ENCODE results near the gene CRIM1.

Gene CRIM1

GRCh38 chr2:36462311-36462935 is 106.8 kb downstream of the CRIM1 start:
- no peak for DNase-seq

DNA sequence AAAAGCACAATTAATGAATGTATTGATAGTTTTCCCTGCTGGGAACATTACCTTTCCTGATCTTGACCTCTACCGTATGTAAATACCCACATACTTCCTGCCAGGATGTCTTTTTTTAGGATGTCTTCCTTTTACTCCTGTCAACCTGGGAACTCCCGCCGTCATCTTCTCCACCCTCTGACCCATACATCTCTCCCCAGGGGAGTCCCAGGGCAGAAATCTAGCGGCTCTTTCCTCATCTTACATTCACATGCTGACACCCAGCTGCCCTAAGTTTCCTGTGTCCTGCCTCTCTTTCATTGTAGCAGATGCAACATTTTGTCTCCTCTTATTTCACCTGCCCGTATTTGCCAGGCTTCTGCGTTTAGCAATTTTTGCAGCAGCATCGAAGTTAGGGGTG is 107.8 kb downstream of the CRIM1 start:
- no peak for DNase-seq

DNA sequence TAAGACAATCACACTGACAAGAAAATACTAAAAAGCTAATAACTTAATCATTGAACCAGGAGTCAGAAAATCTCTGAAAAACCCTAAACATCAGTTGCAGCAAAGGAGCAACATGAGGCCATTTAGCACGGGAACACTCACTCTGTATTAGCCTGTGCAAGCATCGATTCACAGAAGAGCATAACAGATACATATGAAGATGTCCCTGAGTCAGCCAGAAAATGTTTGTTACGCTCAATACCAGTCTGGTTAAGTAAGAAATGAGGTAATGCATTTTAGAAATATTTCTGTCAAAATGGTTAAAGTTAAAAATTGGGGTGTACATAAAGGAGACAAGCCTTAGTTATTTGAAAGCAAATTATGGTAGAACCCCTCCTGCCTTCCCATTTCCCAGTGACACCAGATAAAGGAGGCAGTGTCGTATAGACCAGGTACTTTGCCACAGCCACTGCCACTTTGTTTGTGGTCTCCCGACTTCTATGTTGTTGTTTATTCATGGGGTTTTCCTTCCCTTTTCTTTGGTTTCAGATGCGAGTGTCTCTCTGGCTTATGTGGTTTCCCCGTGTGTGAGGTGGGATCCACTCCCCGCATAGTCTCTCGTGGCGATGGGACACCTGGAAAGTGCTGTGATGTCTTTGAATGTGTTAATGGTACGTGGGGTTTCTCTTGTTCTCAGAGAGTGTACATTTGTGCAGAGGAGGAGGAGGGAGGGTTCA is 108.6 kb downstream of the CRIM1 start:
- no peak for DNase-seq

DNA sequence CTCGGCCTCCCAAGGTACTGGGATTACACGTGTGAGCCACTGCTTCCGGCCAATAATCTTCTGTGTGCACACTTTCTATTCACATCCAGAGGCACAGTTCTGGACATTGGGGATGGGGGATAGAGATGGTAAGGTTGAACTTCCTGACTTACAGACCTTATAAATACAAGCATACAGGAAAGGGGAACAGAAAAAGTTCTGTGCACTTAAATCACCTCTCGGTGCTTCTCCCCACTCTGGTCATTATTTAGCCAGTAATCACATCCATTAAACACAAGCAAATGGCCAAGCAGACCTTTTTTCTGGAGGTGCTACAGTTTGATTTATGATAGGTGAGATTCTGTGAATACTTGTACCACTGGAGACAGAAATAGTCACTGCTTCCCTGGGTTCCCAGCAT is 110.6 kb downstream of the CRIM1 start:
- no peak for DNase-seq

DNA sequence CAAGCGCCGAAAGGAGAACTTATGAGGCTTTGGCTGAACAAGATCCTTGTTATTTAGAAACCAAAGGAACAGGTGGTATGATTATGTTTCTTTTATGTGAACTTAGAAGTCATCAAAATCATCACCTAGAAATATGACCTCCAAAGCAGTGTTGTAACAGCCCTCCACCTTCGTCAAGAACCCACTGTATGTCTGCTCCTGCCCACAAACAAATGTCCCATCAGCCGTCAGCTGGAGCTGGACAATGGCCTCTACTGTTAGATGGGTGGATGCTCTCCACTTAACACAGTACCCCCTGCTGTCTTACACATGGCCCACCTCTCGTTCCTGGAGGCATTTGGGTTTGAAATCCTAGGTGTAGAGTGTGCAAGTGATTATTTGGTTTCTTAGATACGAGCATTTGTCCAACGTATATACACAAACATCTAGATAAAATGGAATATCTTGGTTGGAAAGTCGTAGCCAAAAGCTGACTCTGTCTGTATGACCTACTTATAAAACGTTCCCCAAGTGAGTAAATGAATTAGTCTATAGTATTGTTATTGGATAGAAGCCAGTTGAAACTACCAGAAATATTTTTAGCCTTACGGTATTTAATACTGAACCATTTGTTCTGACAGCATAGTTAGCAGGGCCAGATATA is 113.0 kb downstream of the CRIM1 start:
- no peak for DNase-seq

DNA sequence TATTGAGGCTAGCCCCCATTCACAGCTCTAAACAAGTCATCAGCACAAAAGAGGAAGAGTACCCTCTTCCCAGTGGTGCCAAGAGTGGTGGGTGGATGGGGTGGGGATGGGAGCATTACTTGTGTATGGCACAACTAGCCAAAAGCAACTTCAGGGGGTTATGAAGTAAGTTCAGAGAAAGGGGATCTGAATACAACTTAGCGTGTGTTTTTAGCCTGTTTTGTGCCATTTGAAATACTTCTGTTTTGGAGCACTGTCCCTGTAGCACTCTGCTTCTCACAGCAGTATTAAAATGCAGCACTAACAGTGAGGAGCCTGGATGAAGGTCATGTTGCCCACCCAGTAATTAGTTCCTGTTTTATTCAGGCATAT is 113.5 kb downstream of the CRIM1 start:
- no peak for DNase-seq

GRCh38 chr2:36469710-36470109 is 114.1 kb downstream of the CRIM1 start:
- no peak for DNase-seq

DNA sequence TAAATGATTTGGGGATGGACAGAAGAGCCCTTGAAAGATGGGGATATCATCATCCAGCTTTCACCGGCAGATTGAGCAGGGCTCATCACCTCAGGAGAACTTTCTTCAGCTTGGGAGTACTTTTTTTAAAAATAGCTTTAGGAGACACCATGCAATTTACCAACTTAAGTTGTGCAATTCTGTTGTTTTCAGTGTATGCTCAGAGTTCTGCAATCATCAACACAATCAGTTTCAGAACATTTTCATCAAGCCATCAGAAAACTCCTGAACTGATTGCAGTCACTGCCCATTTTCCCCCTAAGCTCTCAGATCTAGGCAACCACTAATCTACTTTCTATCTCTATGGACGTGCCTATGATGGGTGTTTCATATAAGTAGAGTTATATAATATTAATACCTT is 117.7 kb downstream of the CRIM1 start:
- no peak for DNase-seq

DNA sequence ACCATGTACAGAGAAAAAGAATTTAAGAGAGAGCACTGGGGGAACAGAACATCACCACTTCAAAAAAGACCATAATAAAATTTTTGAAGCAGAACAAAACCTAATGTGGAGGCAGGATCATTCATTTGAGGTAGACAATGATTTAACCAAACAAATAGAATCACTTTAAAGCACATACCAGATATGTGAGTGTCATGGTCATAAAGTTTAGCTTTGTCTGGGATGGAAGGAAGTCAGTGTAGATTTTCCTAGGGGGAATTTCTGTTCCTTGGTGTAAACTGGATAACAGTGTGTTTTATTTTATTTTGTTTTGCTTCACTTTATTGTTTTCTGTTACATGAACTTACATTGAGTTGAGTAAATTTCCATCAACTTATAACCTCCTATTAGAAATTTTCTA is 120.8 kb downstream of the CRIM1 start:
- DNase-seq: no peak

GRCh38 chr2:36477315-36477714 is 121.7 kb downstream of the CRIM1 start:
- no peak for DNase-seq

DNA sequence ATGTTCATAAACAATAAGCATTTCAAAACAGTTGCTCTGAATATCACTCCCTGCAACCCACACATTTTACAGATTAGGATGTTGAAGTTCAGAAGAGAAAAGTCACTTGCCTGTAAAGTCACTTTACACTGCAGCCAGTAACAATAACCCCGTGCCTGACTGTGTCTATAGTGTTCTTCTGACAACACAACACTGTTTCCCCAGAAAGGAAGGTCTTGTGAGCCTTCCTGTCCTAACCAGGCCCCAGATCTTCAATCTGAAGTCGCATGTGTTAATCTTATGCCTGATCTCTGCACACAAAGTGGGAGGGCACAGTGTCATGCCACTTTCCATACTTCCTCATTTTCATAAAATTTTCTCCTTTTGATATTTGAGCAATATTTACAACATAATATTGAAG is 122.2 kb downstream of the CRIM1 start:
- no peak for DNase-seq

GRCh38 chr2:36478332-36478738 is 122.8 kb downstream of the CRIM1 start:
- DNase-seq: no peak

DNA sequence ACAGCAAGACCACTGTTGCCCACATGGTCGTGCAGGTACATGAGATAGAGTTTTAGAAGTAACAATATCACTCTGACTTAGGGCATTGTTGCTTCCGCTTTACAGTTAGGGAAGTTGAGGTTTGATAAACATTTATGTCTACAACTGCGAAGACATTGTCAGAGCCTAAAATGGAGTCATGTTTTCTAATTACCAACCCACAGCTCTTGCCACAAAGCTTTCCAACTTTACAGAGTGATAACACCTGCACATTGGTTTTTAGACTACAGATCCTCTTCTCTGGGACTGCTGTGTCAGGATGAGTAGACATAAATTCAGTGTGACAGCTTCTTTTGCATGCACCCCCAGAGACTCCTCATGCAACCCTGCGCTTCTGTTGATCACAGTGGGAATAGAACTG is 123.4 kb downstream of the CRIM1 start:
- DNase-seq: no peak

- DNase-seq: no peak
Observed at GRCh38 chr2:36479406-36479805, 123.8 kb downstream of the CRIM1 start.

DNA sequence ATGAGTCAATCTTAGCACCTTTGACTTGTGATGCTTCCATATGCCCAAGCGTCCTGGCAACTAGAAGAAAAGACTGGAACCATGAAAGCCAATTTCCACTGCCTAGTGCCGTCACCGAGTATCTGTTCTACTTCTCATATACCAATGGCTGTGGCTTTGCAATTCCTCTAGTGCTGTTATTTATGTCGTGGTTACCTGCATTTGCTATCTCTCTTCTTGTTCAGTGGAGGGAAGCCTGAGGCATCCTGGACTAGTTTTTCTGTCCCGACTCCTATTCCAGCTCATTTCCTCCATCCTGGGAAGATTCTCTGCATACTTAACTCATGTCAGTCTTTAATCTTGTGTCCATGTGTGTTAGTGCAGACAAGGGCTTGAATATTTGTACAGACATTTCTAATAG is 124.5 kb downstream of the CRIM1 start:
- no peak for DNase-seq

DNA sequence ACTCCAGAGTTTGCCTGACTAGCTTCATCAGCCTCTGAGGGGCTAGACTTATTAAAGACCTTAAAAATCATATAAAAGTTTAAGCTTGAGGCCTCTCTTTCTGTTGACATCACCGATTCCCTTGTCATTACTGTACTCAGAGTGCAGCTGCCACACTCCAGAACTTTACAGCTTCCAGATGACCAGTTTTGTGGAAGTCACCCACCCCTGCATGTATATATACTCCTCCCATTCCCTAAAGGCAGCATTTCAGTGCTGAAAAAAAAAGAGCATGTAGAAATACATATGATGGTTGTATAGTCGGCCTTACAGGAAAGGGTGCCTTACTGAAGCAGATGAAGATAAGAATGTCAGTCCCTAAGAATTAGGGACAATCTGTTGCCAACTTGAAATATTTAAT is 125.1 kb downstream of the CRIM1 start:
- no peak for DNase-seq

GRCh38 chr2:36481709-36482108 is 126.1 kb downstream of the CRIM1 start:
- no peak for DNase-seq

GRCh38 chr2:36482576-36483214 is 127.1 kb downstream of the CRIM1 start:
- no peak for DNase-seq

GRCh38 chr2:36483290-36483689 is 127.7 kb downstream of the CRIM1 start:
- DNase-seq: no peak

- DNase-seq: no peak
Observed at GRCh38 chr2:36484454-36484853, 128.9 kb downstream of the CRIM1 start.

GRCh38 chr2:36485521-36485920 is 129.9 kb downstream of the CRIM1 start:
- no peak for DNase-seq

- no peak for DNase-seq
Observed at GRCh38 chr2:36486521-36487044, 131.0 kb downstream of the CRIM1 start.

DNA sequence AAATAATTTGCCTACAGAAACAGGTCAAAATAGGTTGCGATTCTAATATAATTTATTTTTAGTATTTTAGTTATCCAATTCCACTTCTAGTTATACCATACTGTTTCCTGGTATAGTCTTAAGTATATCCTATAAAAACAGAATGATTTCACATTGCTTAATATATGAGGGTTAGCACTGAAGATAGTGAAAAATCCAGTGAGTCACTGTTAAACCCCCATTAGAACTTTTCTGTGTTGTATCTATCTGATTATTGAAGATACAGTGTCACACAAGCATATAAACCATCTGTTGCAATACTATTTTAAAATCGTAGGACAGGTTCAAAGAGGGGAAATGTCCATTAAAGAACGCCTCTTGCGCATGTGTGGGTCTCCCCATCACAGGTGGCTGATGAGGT is 132.4 kb downstream of the CRIM1 start:
- DNase-seq: no peak

DNA sequence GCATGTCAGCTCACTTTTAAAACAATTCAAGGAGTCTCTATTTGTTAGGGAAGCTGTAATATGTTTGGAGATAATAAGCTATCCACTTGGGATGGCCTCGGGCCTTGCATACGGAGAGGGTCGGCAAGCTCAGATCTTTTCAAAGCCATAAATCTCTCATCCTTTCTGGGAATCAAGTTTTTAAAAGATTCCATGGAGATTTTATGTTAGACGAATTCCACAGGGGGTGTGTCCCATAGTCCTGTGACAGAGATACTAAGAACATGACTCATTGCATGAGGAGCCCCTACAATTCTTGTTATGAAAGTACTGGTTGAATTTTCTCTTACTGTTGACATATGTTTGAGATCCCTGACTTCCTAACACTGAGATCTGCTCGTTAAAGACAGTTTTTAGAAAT is 133.7 kb downstream of the CRIM1 start:
- no peak for DNase-seq

Measured in central memory CD4-positive, alpha-beta T cell (primary cell).